Erythroblast (primary cell): ENCODE results near the gene MRPS12.

Experiments
- GATA1 ChIP-seq: IDR thresholded peaks from 2 replicates; pipeline ENCODE4 v1.6.1; 2011; ENCODE audit warnings: low read depth, mild to moderate bottlenecking, control low read depth, low read length, moderate library complexity
- POLR2A ChIP-seq: IDR thresholded peaks from 2 replicates; pipeline ENCODE4 v1.6.1; 2011; ENCODE audit warnings: mild to moderate bottlenecking, low read length

DNA sequence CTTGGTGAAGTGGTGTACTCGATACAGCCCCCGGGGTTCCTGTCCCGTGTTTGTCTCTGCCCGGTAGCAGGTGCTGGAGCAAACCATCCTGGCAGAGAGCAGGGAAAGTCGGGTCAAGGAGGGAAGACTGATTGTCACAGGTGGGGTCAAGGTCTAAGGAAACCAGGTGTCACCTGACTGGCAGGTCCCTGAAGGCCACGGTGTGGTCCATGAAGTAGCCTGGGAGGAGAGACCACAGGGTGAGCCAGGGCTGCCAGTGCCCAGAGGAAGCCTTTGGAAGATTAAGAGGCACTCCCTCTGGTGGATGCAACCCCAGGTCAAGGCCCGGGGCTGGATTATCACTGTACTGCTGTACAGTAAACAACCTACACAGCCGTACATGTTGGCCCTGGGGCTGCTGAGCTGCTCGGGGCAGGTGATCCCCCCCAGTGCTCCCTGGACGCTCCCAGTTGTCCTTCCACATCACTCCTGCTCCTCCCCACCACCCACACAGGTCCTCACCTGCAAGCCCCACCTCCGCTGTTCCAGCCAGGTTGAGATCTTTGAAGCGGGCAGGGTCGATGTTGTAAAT lies 12.7 kb upstream of the MRPS12 start:
- TF ChIP-seq POLR2A (no peak), GATA1 (no peak)
